Endometrium (tissue), 2 donors: ENCODE measurements around the gene NEO1.
A peak's percentile ranks its signal among the peaks of the same experiment; 100 is the strongest.
"Not testable (repeated sequence)": the region's sequence is repeated elsewhere in the genome, so short reads cannot be mapped to it uniquely, and the experiment has no call there.

Source experiments
- FAIRE-seq: peaks from 2 replicates; lab custom pipeline; 2012; peaks lifted over from hg19 to GRCh38; lab: Jason Lieb, UNC
- donor health status: control.
- donor health status: control.

NEO1 gene

GRCh38 chr15:73268457-73268856, 216.2 kb downstream of the NEO1 start:
- no peak for FAIRE-seq

GRCh38 chr15:73270366-73271097, 218.3 kb downstream of the NEO1 start:
- peak; percentile 21 for FAIRE-seq

- peak; percentile 59 for FAIRE-seq
These were observed 221.1 kb downstream of the NEO1 start for GRCh38 chr15:73273181-73274002.

GRCh38 chr15:73275862-73276261, 223.6 kb downstream of the NEO1 start:
- FAIRE-seq: no peak

- no peak for FAIRE-seq
These were observed 230.5 kb downstream of the NEO1 start for GRCh38 chr15:73282567-73283365.

- no peak for FAIRE-seq
These were observed 231.2 kb downstream of the NEO1 start for GRCh38 chr15:73283366-73283962.

GRCh38 chr15:73284090-73284716, 231.9 kb downstream of the NEO1 start:
- FAIRE-seq: no peak

- no peak for FAIRE-seq
These were observed 234.0 kb downstream of the NEO1 start for GRCh38 chr15:73286311-73286710.

GRCh38 chr15:73287019-73287418, 234.8 kb downstream of the NEO1 start:
- FAIRE-seq: no peak

- no peak for FAIRE-seq
These were observed 239.2 kb downstream of the NEO1 start for GRCh38 chr15:73291441-73291840.

- FAIRE-seq: no peak
These were observed 241.5 kb downstream of the NEO1 start for GRCh38 chr15:73293773-73294172.

GRCh38 chr15:73295630-73296286, 243.5 kb downstream of the NEO1 start:
- FAIRE-seq: no peak

- FAIRE-seq: no peak
These were observed 244.5 kb downstream of the NEO1 start for GRCh38 chr15:73296609-73297353.

GRCh38 chr15:73298522-73299245, 246.4 kb downstream of the NEO1 start:
- FAIRE-seq: no peak

- FAIRE-seq: not testable (repeated sequence)
These were observed 248.0 kb downstream of the NEO1 start for GRCh38 chr15:73300286-73300685.

- FAIRE-seq: no peak
These were observed 251.4 kb downstream of the NEO1 start for GRCh38 chr15:73303636-73304035.

GRCh38 chr15:73305331-73306211, 253.3 kb downstream of the NEO1 start:
- FAIRE-seq: no peak

- FAIRE-seq: no peak
These were observed 256.0 kb downstream of the NEO1 start for GRCh38 chr15:73308305-73308704.

- no peak for FAIRE-seq
These were observed 261.6 kb downstream of the NEO1 start for GRCh38 chr15:73313861-73314260.
